Suprapubic skin (tissue), 3 donors: Measurements from ENCODE around the gene ZNHIT2.

ENCODE experiments used
- POLR2A ChIP-seq, 2 donors: fragments of 450-650 bp; IDR thresholded peaks; one replicate each; pipeline ENCODE4 v1.6.1; 2017; ENCODE audit warnings: antibody characterized with exemption in 2 of 2, mild to moderate bottlenecking in 2 of 2, moderate library complexity in 2 of 2
- TF ChIP-seq, protein P1 (sequence below), 2 donors: fragments of 200-600 bp in 1 of 2; fragments of 450-650 bp in 1 of 2; sonication (generic) in 1 of 2; IDR thresholded peaks; one replicate each; pipeline ENCODE4 v1.5.1; 2016 to 2019; ENCODE audit warnings: antibody characterized with exemption in 2 of 2, mild to moderate bottlenecking in 1 of 2, moderate library complexity in 1 of 2

GRCh38 chr11:65083834-65084597, 33.5 kb downstream of the ZNHIT2 start, which contains the start of the genes CDCA5 and ZFPL1:
- TF ChIP-seq, protein P1, sequence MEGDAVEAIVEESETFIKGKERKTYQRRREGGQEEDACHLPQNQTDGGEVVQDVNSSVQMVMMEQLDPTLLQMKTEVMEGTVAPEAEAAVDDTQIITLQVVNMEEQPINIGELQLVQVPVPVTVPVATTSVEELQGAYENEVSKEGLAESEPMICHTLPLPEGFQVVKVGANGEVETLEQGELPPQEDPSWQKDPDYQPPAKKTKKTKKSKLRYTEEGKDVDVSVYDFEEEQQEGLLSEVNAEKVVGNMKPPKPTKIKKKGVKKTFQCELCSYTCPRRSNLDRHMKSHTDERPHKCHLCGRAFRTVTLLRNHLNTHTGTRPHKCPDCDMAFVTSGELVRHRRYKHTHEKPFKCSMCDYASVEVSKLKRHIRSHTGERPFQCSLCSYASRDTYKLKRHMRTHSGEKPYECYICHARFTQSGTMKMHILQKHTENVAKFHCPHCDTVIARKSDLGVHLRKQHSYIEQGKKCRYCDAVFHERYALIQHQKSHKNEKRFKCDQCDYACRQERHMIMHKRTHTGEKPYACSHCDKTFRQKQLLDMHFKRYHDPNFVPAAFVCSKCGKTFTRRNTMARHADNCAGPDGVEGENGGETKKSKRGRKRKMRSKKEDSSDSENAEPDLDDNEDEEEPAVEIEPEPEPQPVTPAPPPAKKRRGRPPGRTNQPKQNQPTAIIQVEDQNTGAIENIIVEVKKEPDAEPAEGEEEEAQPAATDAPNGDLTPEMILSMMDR (IDR thresholded peaks at IDR 0.05): no peak
- TF ChIP-seq POLR2A (IDR thresholded peaks at IDR 0.05): peak in 1 of 2 donors; percentile 66
